Activated T-helper 1 cell treated with Interleukin-2 at 50 U/mL for 16 hours (primary cell): ENCODE data around the gene SSU72.
A peak's percentile ranks its signal among the peaks of the same experiment; 100 is the strongest.
"Not testable (repeated sequence)": the region's sequence is repeated elsewhere in the genome, so short reads cannot be mapped to it uniquely, and the experiment has no call there.

Source experiments
- DNase-seq: peaks from one replicate; pipeline ENCODE4 v3.0.0-alpha.2; 2020; ENCODE audit warnings: low read depth

Gene SSU72

DNA sequence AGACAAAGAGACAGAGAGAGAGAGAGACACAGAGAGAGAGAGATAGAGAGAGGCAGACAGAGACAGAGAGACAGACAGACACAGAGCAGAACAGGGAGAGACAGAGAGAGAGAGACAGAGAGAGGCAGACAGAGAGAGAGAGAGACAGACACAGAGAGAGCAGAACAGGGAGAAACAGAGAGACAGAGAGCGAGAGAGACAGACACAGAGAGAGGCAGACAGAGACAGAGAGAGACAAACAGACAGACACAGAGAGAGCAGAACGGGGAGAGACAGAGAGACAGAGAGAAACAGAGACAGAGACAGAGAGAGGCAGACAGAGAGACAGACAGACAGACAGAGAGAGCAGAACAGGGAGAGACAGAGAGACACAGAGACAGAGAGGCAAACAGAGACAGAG lies 20.7 kb upstream of the SSU72 start:
- DNase-seq, result not testable (repeated sequence)

DNA sequence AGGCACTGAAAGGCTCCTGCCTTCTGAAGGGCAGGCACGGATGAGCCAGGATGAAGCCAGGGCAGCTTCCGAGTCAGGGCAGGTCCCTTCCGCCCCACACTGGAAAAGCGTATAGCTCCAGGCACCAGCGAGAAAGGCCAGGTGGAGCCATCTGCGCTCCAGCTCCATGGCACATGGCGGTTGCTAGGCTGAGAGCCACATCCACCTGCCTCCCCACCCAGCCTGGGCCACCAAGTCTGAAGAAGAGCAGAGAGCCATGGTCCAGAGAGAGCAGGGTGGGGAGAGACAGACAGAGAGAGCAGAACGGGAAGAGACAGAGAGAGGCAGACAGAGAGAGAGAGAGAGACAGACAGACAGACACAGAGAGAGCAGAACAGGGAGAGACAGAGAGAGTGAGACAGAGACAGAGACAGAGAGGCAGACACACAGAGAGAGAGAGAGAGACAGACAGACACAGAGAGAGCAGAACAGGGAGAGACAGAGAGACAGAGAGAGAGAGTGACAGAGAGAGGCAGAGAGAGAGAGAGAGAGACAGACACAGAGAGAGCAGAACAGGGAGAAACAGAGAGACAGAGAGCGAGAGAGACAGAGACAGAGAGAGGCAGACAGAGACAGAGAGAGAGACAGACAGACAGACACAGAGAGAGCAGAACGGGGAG lies 20.1 kb upstream of the SSU72 start:
- no peak for DNase-seq

DNA sequence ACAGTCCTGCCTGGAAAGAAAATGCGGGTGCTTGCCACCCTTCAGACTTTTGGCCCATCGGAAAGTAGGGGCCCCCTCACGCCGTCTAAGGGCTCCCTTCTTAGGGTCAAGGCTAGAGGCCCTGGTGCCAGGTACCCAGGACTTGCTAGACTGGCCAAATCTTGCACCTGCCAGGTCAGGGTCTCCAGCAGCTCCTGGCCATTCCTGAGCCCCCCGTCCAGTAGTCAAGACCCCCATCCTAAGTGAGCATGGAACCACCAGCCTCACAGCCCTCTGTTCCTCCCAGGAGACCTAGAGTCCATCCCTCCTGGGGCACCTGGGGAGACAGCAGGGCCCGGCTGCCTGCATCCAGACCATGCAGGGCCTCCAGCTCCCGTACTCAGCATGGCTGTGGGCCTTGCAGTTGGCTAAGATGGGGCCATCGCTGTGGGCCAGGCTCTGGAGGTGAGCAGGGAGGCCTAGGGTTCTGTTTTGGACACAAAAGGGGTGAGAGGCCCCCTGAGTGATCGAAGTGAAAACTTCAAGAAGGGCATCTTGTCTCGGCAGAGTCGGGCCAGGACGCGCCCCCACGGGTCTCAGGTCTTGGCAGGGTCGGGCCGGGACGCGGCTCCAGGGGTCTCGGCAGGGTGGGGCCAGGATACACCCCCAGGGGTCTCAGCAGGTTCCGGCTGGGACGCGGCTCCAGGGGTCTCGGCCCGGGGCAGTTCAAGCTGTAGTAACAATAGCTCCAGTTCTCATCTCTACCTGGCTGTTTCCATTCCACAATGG lies 19.4 kb upstream of the SSU72 start:
- no peak for DNase-seq

DNA sequence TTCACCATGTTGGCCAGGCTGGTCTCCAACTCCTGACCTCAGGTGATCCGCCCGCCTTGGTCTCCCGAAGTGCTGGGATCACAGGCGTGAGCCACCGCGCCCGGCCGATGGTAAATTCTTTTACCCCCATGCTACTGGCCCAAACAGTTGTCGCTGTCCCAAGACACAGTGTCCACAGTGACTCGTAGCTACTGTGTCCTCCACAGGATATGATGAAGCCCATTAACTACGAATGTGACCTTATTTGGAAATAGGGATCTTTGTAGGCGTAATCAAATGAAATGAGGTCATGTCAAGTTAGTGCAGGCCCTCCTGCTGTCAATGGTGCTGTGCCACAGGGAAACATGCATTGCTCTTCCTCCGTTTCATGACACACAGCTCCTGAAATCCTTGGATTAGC lies 16.8 kb upstream of the SSU72 start:
- DNase-seq, result no peak

GRCh38 chr1:1583347-1584010 lies 8.8 kb upstream of the SSU72 start:
- no peak for DNase-seq

- DNase-seq, result no peak
Measured at GRCh38 chr1:1582585-1583346, 8.1 kb upstream of the SSU72 start.

DNA sequence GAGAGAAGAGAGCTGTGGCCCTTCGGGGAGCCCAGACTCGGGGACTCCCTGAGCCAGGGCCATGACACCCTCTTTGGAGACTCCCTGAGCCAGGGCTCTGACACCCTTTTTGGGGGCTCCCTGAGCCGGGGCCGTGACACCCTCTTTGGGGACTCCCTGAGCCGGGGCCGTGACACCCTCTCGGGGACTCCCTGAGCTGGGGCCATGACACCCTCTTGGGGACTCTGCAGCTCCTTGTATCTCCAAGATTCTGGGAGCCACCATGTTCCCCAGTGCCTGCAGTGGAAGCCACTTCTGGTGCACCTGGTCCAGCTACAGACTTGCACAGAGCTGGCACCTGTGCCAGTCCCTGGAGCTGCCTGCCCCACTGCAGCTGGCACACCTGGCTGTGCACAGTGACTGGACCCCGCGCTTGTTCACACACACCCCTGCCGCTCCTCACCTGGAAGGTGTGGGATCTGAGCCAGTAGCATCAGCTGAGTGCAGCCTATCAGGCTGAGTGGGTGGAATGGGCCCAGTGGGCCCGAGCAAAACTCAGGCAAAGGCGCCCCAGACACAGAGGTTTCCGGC lies 3.8 kb upstream of the SSU72 start:
- DNase-seq, result no peak

DNA sequence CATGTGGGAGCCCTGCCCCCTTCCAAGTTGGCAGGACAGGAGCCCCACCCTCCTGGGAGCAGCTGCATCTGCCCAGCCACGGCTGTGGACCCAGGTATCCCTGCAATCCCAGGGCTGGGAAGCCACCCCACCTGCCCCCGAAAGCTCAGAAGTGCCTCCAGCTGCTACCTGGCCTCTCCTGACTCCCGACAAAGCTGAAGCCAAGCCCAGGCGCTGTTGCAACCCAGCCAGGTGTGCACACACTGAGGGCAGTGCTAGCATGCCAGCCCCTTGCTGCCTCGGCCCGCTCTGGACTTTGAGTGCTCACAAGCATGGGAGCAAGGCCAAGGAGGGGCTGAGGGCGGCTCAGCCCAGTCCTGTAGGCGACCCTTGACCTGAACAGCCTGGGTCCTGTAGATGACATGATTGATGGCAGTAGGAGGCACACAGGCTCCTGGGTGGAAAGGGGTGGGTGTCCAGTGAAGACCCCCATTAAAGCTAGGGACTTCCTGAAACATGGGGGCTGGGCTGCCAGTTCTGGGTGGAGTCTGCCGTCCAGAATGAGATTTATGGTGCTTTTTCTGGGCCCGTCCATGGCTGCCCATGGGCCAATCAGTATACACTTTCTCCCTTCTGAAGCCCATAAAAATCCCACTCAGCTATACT lies 2.8 kb upstream of the SSU72 start:
- no peak for DNase-seq

GRCh38 chr1:1573843-1574720 lies 581 bp downstream of the SSU72 start:
- DNase-seq, result peak; percentile 66

DNA sequence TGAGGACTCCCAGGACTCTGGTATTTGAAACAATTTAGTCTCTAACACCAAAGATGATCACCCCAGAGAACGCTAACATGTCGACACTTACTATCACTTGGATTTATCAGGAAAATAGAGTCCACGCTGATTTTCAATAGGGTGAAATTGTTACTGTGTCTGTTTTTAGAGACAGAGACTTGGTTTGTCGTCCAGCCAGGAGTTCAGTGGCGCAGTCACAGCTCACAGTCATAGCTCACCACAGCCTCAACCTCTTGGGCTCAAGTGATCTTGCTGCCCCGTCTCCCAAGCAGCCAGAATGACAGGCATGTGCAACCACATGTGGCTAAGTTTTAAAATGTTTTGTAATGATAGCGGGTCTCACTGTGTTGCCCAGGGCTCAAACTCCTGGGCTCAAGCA lies 5.3 kb downstream of the SSU72 start:
- DNase-seq, result no peak

- no peak for DNase-seq
Measured at GRCh38 chr1:1567891-1568291, 6.8 kb downstream of the SSU72 start.

GRCh38 chr1:1567152-1567875 lies 7.3 kb downstream of the SSU72 start:
- no peak for DNase-seq

DNA sequence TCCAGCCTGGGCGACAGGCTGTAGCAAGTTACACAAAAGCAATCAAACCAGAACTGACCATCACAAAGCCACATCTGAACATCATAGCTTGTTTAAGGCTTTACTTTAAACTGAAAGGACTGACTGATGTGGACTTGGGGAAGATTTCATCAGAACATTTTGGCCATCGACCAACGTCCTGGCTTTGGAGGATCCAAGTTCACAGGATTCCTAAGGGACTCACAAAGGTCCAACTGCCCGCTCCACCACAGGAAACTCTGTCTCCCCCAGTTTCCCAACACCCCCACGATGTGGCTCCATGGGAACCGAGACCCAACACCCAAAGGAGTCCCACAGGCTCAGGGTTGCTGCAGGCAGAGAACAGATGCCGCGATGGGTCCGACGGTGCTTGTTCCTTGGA lies 9.3 kb downstream of the SSU72 start:
- no peak for DNase-seq

- DNase-seq, result no peak
Measured at GRCh38 chr1:1564268-1564667, 10.4 kb downstream of the SSU72 start.

DNA sequence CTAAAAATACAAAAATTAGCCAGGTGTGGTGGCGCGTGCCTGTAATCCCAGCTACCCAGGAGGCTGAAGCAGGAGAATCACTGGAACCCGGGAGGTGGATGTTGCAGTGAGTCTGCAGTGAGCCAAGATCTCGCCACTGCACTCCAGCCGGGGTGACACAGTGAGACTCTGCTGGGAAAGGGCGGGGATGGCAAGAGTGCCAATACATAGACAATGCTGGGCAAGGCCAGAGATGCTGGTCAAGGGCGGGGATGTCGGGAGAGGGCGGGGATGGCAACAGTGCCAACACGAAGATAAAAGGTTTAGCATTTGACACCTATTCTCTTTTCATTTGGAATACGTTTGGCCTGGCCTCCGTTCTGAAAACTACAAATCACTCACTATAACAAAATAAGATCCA lies 11.0 kb downstream of the SSU72 start:
- no peak for DNase-seq

GRCh38 chr1:1562556-1563195 lies 12.0 kb downstream of the SSU72 start:
- DNase-seq, result no peak

DNA sequence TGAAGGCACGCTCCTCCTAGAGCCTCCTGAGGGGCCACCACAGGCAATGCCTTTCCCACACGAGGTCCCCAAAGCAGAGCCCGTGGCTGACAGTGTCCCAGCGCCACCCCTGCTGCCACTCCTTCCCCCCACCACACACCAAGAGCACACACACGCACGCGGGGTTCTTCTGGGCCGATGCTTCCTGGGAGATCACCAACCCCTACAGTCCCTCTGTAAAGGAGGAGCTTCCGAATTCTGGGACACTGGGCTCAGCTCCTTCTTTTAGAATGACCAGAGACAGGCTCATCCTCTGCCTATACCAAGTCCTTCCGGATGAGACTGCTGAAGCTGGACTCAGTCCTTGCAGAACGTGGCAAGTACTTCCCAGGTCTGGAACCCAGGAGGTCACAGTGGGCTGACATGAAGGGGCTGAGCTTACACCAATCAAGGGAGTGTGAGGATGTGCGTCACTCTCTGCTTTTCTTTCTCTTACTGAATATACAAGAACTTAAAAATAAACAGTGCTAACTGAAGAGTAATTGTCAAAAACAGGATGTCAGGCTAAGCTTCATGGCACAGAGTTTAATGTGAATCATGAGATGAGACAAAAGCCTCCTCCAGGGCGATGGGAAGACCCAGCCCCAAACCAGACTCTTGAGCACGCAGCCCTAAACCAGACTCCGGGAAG lies 12.7 kb downstream of the SSU72 start:
- DNase-seq, result no peak

DNA sequence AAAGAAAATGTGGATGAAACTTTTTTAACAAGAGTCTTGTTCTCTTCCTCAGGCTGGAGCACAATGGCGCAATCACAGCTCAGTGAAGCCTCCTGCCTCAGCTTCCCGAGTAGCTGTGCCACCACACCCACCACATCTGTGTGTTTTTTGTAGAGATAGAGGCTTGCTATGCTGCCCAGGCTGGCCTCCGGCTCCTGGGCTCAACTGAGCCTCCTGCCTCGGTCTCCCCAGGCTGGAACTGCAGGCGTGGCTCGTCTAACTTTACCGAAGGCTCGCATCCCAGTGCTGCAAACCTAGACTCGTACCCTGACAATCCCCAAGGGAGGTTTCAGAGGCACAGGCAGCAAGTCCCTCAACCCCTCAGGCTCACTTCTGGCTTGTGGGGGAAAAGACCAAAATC lies 14.5 kb downstream of the SSU72 start:
- no peak for DNase-seq

DNA sequence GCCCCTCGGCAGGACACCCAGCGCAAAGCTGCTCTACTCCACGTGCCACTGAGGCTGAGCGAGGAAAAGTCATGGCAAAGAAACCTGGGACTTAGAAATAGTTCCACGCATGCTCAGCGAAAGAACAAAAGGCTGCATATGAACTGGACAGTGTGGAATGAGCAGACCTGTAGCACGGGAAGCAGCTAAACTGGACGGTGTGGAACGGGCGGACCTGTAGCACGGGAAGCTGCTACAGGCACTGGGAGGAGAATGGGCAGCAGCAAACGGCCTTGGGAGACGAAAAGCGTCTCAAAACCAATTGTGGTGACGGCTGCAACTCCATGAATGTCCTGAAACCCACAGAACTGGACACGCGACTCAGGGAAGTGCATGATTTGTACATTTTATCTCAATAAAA lies 15.6 kb downstream of the SSU72 start:
- no peak for DNase-seq
